ENCODE data around the gene MN1.

The MN1 gene

GRCh38 chr22:27782088-27782487, 19.5 kb downstream of the MN1 start:
- no peak for DNase-seq (ENCODE audit: low read depth)

GRCh38 chr22:27780161-27780575, 21.4 kb downstream of the MN1 start:
- no peak for DNase-seq (ENCODE audit: low read depth)

- no peak for DNase-seq (ENCODE audit: low read depth)
These were observed 21.9 kb downstream of the MN1 start for GRCh38 chr22:27779643-27780042.

GRCh38 chr22:27778294-27779090, 23.1 kb downstream of the MN1 start:
- DNase-seq (ENCODE audit: low read depth) = no peak

GRCh38 chr22:27777128-27777527, 24.4 kb downstream of the MN1 start:
- no peak for DNase-seq (ENCODE audit: low read depth)

GRCh38 chr22:27776650-27776958, 25.0 kb downstream of the MN1 start:
- DNase-seq (ENCODE audit: low read depth) = no peak

GRCh38 chr22:27775758-27776649, 25.6 kb downstream of the MN1 start:
- DNase-seq (ENCODE audit: low read depth) = no peak

- DNase-seq (ENCODE audit: low read depth) = no peak
These were observed 26.4 kb downstream of the MN1 start for GRCh38 chr22:27775087-27775698.

GRCh38 chr22:27774200-27774599, 27.4 kb downstream of the MN1 start:
- DNase-seq (ENCODE audit: low read depth) = no peak

GRCh38 chr22:27772984-27773498, 28.5 kb downstream of the MN1 start:
- no peak for DNase-seq (ENCODE audit: low read depth)

- DNase-seq (ENCODE audit: low read depth) = no peak
These were observed 29.2 kb downstream of the MN1 start for GRCh38 chr22:27772081-27772983.

- no peak for DNase-seq (ENCODE audit: low read depth)
These were observed 29.9 kb downstream of the MN1 start for GRCh38 chr22:27771637-27772036.

- DNase-seq (ENCODE audit: low read depth) = no peak
These were observed 32.5 kb downstream of the MN1 start for GRCh38 chr22:27769012-27769411.

- no peak for DNase-seq (ENCODE audit: low read depth)
These were observed 33.4 kb downstream of the MN1 start for GRCh38 chr22:27768027-27768653.

- no peak for DNase-seq (ENCODE audit: low read depth)
These were observed 34.9 kb downstream of the MN1 start for GRCh38 chr22:27766679-27767078.

- DNase-seq (ENCODE audit: low read depth) = no peak
These were observed 35.8 kb downstream of the MN1 start for GRCh38 chr22:27765706-27766291.

- no peak for DNase-seq (ENCODE audit: low read depth)
These were observed 36.8 kb downstream of the MN1 start for GRCh38 chr22:27764722-27765236.

- DNase-seq (ENCODE audit: low read depth) = no peak
These were observed 39.9 kb downstream of the MN1 start for GRCh38 chr22:27761665-27762064.

- no peak for DNase-seq (ENCODE audit: low read depth)
These were observed 40.6 kb downstream of the MN1 start for GRCh38 chr22:27761000-27761399.

GRCh38 chr22:27760474-27760873, 41.1 kb downstream of the MN1 start:
- no peak for DNase-seq (ENCODE audit: low read depth)

Measured in stimulated activated CD8-positive, alpha-beta memory T cell treated with anti-CD3 and anti-CD28 coated beads, Interleukin-12 subunit alpha, Interleukin-12 subunit beta, amount 100 ng/mL, for 1 hour (primary cell).